ENCODE results near the gene TMEM18. TPM values are rescaled to one million over a fixed set of nuclear protein-coding genes. Genes with fewer than 3 reads are reported as not detected.

TMEM18 gene
- 10 to 100 TPM; 13.3 to 22.6 (median 16.0) TPM for total RNA-seq
- 10 to 100 TPM in 2 of 3 donors, 1 to 10 TPM in 1; 8.2 to 27.9 (median 18.1) TPM for polyA plus RNA-seq
- long read RNA-seq, donor 1, transcript TMEM18-201 (5 exons, 2,762 nt), result major isoform, 8 of 14 reads
- long read RNA-seq, donor 1, partial matches to known transcripts, result 0 of 14 reads
- long read RNA-seq, donor 1, other reads (novel, unspliced or antisense), result 4 of 14 reads
- long read RNA-seq, donor 2, transcript TMEM18-201 (5 exons, 2,762 nt), result major isoform, 46 of 57 reads
- long read RNA-seq, donor 2, partial matches to known transcripts, result 0 of 57 reads
- long read RNA-seq, donor 2, other reads (novel, unspliced or antisense), result 8 of 57 reads

DNA sequence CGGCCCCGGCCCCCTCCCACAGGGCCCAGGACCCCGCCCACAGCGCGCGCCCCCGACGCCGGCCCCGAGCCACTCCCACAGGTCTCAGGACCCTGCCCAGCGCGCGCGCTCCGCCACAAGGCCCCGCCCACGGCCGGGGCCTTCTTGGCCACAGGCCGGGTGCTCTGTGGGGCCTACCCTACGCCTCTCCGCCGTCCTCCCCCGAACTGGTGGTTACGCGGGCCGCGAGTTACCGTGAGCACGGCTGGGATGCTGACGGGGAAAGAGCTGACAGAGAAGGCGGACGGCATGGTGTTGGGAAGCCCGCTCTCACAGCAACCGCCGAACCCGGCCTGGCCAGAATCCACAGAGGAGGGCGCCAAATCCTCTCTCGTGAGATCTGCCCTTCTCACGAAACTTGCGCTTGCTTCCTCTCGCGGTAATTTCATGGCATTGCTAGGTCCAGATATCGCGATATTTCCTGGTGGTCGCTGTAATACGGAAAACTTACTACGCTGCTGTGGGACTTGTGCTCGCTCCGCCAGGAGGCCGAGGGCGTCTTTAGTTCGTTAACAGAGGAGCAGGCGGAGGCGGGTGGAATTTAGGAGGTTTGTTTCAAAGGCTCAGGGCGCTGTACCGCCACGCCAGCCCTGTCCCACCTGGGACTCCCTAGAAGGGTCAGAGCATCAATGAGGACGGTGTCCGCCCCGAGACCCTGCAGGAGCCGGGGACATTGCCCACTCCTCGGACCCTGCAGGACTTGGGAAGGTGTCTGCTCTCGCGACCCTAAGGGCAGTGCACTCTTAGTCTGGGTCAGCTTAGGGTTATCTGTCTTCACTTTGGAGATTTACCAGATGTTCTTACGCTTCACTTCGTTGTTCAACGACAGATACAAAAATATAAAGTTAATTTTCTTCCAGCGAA, at the start of gene TMEM18:
Gene TMEM18, minus strand, starts transcription at position 351 of the 903 bp plus-strand sequence. Its CDS starts 61 bp downstream, at position 290.
- Histone ChIP-seq H3K27ac (peak within 1 kb of the TSS; percentile 97), H3K36me3 (ENCODE audit: insufficient read depth in 1 of 2, low read depth in 1 of 2) (peaks cover 0 to 4% of the 10 kb centered on the region in 2 donors), H3K27me3 (ENCODE audit: insufficient read depth in 3 of 3, low read length in 2 of 3) (no peaks in the 10 kb centered on the region), H3K4me3 (peak within 1 kb of the TSS; percentile 95), H3K9me3 (no peaks in the 10 kb centered on the region), H3K4me1 (peaks cover 15% of the 10 kb centered on the region)
- intact Hi-C loops (cut with DNase I), result loop anchor here (10.0 kb wide), 2 partner anchors 413 to 1137 kb away; partner anchors contain the start of genes ACP1 (in 1 of the 2) and SH3YL1 (in 1 of the 2)
- ATAC-seq (peak; percentile 89 to 93 (median 92)), DNase-seq (peak in 1 of 2 donors; percentile 90)
- TF ChIP-seq, protein P1, sequence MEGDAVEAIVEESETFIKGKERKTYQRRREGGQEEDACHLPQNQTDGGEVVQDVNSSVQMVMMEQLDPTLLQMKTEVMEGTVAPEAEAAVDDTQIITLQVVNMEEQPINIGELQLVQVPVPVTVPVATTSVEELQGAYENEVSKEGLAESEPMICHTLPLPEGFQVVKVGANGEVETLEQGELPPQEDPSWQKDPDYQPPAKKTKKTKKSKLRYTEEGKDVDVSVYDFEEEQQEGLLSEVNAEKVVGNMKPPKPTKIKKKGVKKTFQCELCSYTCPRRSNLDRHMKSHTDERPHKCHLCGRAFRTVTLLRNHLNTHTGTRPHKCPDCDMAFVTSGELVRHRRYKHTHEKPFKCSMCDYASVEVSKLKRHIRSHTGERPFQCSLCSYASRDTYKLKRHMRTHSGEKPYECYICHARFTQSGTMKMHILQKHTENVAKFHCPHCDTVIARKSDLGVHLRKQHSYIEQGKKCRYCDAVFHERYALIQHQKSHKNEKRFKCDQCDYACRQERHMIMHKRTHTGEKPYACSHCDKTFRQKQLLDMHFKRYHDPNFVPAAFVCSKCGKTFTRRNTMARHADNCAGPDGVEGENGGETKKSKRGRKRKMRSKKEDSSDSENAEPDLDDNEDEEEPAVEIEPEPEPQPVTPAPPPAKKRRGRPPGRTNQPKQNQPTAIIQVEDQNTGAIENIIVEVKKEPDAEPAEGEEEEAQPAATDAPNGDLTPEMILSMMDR (IDR thresholded peaks at IDR 0.05), result no peak
- 1% methylated on average over 57 to 68 of the region's 68 CpGs for WGBS, 3 donors

DNA sequence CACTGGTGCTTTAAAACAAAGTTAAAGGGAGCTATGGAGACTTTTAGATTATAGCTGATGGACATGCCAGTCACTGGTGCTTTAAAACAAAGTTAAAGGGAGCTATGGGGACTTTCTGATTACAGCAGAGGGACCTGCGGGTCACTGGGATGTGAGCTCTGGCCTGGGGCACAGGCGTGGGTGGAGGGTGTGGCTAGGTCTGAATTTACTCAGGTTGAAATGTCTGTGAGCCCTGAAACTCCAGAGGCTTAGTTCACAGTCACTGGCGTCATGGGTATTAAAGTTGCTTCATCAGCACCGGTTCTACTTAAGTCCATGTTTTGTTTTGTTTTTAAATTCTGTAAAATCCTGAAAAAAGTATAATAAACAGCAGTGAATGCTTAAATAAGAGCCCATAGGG, 49.0 kb upstream of the TMEM18 start:
- no peak overlapping the region for H3K4me3 ChIP-seq
- peaks cover 0 to 10% (median 0%) of the 10 kb centered on the region in 3 donors for H3K27me3 ChIP-seq (ENCODE audit: insufficient read depth in 3 of 3, low read length in 2 of 3)
- H3K27ac ChIP-seq, result no peak overlapping the region
- no peaks in the 10 kb centered on the region for H3K9me3 ChIP-seq
- ATAC-seq (no peak), DNase-seq (no peak)
- WGBS, 3 donors, result 52 to 66% (median 55%) methylated on average over 4 of the region's 4 CpGs
- intact Hi-C loops (cut with DNase I), result no loop called here
- H3K36me3 ChIP-seq (ENCODE audit: insufficient read depth in 1 of 2, low read depth in 1 of 2), result no peaks in the 10 kb centered on the region
- TF ChIP-seq, protein P1 (IDR thresholded peaks at IDR 0.05), result no peak
- no peaks in the 10 kb centered on the region for H3K4me1 ChIP-seq

DNA sequence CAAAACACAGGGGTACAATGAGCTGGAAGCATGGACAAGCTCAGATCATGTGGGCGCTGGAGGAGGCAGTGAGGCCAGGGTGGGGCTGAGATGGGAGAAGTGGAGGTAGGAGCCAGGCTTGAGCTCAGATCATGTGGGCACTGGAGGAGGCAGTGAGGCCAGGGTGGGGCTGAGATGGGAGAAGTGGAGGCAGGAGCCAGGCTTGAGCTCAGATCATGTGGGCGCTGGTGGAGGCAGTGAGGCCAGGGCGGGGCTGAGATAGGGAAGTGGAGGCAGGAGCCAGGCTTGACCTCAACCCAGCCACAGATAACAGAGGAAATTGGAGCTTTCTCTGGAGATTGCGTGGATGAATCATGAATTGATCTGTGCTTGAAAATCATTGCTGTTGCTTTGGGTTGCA, 48.3 kb upstream of the TMEM18 start:
- Histone ChIP-seq H3K36me3 (ENCODE audit: insufficient read depth in 1 of 2, low read depth in 1 of 2) (no peaks in the 10 kb centered on the region), H3K4me1 (no peaks in the 10 kb centered on the region), H3K4me3 (no peak overlapping the region), H3K9me3 (no peaks in the 10 kb centered on the region), H3K27me3 (ENCODE audit: insufficient read depth in 3 of 3, low read length in 2 of 3) (peaks cover 0 to 10% (median 0%) of the 10 kb centered on the region in 3 donors), H3K27ac (no peak overlapping the region)
- no peak for ATAC-seq
- intact Hi-C loops (cut with DNase I), result no loop called here
- 82 to 90% (median 88%) methylated on average over 4 of the region's 4 CpGs for WGBS, 3 donors
- no peak for DNase-seq
- TF ChIP-seq, protein P1 (IDR thresholded peaks at IDR 0.05), result no peak

DNA sequence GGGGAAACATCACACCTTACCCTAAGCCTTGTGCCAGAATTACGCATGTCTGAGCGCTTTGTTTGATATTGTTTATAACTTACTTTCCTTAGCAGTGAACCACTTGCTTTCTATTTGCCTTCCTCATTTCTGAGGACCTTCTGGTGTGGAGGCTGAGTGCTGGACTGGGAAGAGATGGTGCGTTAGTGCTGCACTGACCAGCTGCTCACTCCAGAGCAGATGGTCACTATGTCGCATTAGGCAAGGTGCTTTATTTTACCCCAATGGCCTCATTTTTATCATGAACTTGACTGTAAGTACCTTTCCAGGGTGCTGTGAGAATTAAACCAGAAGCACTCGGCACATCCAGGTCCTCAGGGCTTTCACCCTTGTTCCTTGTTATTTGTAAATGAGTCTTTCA, 46.6 kb upstream of the TMEM18 start:
- no peaks in the 10 kb centered on the region for H3K4me1 ChIP-seq
- 69 to 72% (median 69%) methylated on average over 5 of the region's 5 CpGs for WGBS, 3 donors
- no peaks in the 10 kb centered on the region for H3K9me3 ChIP-seq
- no peaks in the 10 kb centered on the region for H3K36me3 ChIP-seq (ENCODE audit: insufficient read depth in 1 of 2, low read depth in 1 of 2)
- intact Hi-C loops (cut with DNase I), result no loop called here
- TF ChIP-seq, protein P1 (IDR thresholded peaks at IDR 0.05), result no peak
- DNase-seq (no peak), ATAC-seq (no peak)
- peaks cover 0 to 6% (median 0%) of the 10 kb centered on the region in 3 donors for H3K27me3 ChIP-seq (ENCODE audit: insufficient read depth in 3 of 3, low read length in 2 of 3)
- no peak overlapping the region for H3K4me3 ChIP-seq
- H3K27ac ChIP-seq, result no peak overlapping the region
